Activated T-helper 9 cell treated with anti-CD3 and anti-CD28 coated beads, Interleukin-2, amount 50 U/mL, for 16 hours (primary cell): Measurements from ENCODE around the gene NEDD4L.

ENCODE experiments used
- DNase-seq: peaks from one replicate; pipeline ENCODE4 v3.0.0-alpha.2; 2020; ENCODE audit warnings: low read depth

The NEDD4L gene

DNA sequence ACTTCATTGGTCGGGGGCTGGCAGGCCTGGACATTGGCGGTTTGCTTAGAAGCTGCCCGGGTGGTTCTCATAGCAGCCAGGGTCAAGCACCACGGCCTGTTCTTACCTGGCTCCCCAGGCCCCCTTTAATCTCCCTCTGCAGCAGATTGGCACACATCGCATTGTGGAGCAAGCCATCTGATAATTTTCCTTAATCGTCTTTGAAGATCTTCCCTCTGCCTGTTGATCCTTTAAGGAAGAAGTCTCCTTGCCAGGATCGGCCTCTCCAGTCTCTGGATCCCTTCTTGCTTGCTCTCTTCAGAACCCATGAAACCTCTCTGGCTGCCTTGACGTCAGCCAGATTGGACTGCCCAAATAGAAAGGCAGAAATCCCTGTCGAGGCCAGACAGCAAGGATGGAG, 75.8 kb downstream of the NEDD4L start:
- DNase-seq, result no peak

DNA sequence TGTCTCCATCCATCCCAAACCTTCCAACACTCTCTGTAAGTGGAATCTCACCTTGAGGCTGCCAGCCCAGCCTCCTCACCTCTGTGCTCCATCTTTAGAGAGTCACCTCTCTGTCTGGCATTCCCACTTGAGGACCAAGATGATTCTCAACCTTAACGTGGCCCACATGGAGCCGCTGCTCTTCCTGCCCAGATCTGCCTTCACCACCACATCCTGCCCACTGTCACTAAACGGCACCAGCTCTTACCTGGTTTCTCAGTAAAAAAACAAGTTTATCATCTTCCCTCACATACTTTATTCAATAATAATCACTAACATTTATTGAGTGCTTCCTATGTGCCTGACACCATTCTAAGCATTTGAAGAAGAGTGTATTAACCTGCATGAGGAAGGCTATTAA, 80.4 kb downstream of the NEDD4L start:
- DNase-seq, result no peak

DNA sequence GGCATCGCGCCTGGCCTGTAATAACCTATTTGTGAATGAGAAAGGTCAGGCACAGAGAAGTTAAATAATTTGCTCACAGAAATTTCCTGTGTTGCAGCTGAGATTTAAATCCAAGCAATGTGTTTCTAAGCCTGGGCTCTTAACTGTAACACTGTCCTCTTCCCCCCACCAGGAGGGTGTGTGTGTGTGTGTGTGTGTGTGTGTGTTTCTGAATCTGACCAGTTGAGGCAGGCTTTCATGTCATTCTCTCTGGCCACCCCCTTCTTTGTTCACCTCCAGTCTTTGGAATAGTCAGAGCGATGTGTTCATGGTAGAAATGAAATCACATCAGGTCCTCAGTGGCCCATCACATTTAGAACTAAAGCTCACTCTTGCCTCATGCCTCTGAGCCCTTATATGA, 81.2 kb downstream of the NEDD4L start:
- no peak for DNase-seq

DNA sequence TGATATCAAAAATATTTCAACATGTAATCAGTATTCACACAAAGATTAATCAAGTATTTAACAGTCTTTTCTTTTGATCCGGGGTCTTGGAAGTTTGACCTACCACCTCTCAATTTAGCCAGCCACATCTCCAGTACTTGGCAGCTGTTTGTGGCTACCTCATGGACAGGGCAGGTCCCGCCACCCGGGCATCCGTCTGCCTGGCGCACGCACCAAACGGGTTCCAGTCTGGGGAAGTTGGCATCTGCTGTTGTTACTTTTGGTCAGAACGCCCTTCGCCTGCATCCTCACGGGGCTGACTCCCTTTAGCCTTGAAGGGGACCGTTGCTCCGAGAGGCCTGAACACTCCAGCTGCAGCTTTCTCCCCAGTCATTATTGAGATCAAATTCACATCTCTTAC, 81.7 kb downstream of the NEDD4L start:
- no peak for DNase-seq

DNA sequence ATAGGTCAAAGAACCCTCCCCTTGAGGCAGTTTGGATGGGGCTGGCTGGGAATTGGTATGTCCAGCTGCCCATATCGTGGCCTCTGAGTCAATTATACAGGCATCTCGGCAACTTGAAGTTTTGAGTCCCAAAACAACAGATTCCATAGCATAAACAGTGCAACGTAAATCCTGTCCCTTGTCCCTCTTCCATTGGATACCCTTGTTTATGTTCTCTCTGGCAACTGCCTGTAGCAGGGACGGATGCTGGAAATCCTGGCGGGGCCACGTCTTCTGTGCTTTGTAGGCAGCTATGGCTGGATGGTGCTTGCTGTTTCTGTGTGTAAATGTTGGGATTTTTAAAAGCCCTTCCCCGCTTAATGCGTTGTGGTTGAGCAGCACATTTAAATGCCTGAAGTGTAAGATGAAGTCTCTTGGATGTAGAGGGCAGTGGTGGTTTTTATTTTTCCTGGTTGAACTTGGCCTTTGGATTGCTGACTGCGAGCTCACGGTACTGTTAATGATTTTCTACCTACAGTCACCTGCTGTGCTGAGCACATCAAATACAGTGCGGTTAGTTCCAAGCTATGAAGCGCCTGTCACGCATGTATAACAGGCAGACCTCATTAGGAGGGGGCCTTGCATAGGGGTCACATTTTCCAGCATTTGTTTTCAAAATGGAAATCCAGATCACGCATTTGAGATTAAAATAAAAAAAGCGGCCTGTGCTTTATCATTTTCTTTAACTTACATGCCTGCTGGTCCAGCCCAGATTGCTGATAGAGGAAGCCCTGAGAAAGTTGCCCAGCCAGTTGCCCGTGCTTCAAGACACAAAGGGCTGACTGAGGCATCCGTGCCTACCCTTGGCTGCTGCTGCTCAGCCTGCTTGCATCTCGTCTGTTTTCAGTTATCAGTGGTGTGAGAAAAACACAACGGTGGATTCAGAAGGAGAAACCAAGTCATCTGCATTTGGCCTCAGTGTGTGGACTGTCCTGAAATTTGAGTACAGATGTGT, 84.7 kb downstream of the NEDD4L start:
- no peak for DNase-seq

DNA sequence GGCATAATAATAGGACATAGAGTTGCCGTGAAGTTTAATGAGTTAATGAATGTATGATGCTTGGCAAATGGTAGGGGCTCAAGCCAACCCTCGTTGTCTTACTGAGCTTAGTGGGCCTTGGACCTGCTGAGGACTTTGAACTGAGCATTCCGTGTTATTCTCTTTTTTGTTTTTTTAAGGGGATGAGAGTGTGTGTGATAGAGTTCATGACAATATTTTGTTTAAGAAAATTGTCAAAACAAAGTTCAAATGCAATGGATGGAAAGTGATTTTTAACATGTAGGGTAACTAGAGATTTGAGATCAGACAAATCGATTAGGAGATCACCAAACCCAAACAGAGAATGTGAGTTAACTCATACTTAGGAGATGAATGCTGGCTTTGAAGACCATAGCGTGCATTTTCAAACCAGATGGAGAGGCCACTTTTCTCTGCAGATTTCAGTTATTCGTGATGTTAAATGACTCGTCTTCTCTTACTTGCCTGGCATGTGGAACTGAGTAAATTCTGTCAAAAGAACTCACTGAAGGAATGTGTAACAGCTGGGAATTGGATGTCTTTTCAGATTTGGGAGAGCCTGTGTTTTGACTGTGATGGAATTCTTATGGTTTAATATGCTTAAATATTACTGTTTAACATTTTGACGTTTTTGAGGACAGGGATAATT, 88.7 kb downstream of the NEDD4L start:
- no peak for DNase-seq

DNA sequence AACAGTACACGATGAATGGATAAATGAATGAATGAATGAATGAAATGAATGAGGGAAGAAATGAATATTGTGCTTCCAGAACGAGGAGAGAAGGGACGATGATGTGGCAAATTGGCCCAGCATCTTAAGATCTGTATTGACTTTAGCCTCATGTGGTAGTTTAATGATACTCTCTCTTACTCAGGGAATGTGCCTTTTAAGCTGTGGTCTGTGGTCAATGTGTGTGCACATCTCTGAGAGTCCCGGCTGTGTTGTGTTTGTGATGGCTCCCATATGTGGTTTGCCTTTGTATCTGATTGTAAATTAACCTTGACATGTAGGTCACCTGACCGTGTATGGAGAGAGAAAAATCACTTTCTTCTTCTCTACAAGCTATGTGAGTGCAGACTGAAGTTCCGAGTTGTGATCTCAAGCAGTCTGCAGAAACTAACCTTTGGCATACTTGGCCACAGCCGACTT, 91.2 kb downstream of the NEDD4L start:
- no peak for DNase-seq

DNA sequence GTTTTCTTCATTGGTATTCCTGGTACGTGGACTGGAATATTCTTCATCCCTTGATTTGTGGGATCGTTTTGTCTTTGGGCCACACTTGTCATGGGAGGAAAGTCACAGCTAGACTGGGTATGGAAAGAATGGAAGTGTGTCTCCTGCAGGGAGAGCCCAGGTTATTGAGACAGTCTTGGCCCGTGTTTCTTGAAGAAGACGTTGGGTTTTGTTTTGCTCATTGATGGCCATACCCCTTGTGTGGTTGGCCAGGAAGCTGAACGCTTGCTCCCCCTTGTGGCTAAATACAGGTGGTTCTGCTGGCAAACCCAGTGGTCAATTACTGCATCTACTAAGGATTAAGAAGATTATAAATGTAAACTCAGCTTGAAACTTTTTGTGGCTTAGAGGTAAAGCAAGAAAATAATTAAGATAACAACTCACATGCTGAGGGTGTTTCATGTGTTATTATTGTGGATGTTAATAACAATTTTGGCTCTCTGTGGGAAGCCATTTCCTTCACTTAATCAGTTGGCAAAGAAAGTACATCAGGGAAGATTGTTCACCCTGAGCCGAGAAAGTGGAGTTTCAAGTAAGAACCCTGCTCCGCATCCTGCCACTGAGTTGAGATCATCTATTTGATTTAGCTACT, 91.8 kb downstream of the NEDD4L start:
- DNase-seq, result no peak

DNA sequence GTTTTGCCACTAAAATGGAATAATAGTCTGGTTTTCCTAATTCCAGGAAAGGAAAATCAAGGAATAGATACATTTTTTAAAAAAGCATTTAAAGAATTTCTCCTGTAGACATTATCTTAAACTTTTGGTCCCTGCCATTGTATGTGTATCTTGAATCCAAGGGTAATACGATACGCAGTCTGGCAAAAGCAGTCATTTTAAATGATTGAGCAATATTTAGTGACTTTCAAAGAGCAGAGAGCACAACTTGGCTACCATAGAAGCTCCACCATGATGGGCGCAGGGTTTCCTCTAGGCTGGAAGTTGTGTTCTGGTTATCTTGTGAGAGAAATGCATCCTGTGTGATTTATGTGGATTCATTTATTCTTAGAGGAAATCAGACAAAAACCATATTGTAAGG, 92.9 kb downstream of the NEDD4L start:
- no peak for DNase-seq

DNA sequence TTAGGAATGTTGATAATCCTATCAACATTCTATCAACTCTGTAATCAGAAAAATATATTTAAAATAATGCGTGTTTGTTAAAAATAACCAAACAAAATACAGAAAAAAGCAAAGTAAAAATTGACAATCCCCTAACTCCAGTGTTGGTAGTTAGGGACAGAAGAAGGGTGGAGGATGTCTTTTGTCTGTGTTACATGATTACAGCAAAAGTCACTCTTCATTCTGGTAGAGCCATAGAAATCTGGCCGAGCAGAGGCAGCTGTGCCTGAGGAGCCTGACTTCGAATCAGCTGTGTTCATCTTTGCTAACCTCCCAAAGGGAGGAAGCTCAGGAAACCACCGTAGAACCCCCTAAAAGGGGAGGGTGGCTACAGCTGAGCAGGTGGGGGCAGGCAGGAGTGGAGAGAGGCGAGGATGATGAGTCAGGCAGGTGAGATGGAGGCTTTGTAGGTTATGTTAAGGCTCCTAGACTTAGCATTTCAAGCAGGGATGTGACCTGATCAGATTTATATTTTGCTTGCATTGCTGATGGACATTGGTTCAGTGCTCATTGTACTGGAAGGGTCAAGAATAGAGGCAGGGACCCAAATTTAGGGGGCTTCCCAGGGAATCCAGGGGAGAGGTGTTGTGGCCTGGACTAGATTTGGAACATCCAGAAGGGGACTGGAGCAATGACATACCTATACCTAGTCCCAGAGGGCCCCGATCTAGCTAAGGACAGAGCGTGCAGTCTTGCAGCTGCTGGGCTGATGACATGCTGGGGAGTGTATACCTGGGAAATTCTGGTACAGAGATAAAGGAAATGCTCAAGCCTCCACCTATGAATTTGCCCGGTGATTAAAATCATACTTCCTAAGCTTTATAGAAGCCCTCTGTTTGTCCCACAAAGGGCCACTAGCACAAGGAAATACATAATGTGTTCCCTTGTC, 95.7 kb downstream of the NEDD4L start:
- DNase-seq, result no peak

DNA sequence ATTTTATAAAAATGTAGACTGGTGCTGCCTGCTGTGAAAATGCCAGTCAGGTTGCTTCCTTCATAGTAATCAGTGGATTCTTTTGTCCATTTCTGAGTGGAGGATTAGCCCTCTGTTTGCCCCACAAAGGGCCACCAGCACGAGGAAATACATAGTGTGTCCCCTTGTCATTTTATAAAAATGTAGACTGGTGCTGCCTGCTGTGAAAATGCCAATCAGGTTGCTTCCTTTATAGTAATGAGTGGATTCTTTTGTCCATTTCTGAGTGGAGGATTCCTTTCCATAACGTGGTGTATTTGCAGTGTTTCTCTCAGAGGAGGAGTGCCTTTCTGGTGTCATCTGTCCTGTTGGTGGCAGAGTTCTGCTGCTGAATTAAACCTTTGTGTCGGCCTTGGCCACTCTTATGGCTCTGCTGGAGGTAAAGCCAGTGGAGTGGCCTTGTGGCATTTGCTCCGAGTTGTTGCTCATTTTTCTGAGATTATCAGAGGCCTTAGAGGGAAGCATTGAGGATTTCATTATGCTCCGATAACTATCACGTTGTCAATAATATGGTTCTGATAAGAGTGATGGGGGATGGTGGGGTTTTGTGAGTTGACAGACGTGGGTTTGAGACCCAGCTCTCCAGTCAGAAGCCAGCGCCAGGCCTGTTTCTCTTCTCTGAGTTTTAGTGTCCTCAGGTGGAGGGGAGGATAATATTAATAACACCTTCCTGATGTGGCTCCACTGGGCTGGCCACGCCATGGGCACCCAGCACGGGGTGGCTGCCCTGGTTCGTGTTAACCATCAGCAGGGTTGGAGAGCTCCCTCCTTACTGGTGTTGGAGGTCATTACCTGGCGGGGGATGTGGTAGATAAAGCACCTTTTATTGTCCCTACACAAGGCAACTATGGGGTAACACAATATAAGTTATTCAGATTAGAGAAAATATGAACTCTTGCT, 96.6 kb downstream of the NEDD4L start:
- no peak for DNase-seq

DNA sequence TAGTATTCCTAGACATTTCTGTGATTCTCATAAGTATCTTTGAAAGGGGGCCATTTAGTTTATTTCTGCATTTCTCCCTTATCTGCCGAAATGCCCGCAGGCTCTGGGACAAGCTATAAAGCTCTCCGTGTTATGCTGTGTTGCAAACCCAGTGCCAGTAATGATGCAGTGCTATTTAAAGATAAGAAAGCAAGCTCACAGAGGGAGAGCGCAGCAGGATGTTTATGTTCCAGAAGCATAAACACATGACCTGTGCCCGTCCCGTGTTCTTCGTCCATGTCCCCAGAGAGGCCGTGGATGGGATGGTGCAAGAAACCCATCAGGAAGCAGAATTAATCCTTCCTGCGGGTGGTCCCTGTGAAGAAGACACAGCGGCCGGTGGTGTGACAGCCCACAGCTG, 99.4 kb downstream of the NEDD4L start:
- no peak for DNase-seq

DNA sequence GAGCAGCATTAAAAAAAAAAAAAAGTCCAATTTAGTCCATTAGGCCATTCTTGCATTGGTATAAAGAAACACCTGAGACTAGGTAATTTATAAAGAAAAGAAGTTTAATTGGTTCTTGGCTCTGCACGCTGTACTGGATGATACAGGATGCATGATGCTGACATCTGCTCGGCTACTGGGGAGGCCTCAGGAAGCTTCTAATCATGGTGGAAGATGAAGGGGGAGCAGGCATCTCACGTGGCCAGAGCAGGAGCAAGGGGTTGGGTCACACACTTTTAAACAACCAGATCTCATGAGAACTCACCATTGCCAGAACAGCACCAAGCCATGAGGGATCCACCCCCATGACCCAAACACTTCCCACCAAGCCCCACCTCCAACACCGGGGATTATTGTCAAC, 100.1 kb downstream of the NEDD4L start:
- no peak for DNase-seq

DNA sequence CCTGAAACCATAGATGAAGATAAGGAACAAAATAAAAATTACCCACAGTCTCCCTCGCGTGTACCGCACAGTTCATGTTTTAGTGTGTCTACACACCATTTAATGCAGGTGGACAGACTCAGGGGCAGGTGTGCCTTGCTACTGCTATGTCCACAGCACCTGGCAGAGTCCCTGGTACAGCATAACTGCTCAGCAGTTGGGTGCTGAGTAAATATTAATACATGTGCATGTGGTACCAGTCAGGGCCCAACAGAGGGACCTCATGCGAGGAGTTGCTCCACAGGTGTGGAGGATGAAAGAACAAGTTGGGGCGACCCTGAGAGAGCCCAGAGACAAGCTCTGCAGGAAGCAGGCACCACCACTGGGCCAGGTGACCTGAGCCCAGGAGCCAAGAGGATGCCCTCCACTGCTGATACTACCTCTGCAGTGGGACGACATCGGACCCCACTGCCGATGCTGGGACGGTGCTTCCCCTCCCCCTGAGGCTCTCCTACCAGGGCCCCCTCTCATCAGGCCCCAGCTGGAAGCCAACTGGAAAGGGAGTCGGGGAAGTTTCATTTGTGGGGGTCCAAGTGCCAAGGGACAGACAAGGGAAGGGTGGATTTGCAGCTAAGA, 100.8 kb downstream of the NEDD4L start:
- DNase-seq, result no peak

DNA sequence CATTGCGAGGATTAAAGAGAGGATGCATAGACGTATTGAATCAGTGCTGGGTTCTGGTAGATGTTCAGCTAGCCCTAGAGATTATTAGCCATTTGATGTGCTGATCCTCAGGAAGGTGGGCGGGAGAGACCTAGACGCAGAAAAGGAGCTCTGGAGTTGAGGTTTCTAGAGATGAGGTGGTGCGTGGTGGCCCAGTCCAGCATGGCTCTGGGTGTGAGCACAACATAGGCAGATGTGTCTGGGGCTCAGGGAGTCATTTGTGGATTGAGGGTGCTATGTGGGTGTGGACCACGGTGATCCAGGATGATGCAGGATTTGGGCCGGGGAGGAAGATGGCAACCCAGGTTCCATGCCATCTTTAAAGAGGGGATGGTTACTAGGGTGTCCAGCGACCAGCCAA, 102.1 kb downstream of the NEDD4L start:
- no peak for DNase-seq

DNA sequence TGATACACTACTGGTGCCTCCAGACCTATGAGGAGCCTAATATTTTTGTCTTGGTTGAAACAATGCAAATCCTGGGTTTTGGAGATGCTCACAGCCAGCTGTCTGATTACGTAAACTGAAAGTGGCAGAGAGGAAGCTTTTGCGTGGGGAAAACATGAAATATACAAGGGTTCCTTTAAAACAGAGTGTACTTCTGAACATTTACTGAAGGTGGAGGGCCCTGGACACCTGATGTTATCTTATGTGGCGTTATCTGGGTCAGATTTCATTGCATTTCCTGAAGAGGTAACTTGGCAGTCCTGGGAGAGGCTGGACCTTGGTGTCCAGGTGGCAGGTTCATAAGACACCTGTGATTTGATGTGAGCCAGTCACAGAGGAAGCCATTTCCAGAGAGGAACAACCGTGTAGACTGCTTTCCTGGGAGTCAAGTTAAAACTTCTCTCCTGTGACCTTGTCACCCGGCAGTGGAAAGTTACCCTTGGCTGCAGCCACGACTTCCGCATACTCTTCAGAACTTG, 105.0 kb downstream of the NEDD4L start:
- DNase-seq, result no peak

DNA sequence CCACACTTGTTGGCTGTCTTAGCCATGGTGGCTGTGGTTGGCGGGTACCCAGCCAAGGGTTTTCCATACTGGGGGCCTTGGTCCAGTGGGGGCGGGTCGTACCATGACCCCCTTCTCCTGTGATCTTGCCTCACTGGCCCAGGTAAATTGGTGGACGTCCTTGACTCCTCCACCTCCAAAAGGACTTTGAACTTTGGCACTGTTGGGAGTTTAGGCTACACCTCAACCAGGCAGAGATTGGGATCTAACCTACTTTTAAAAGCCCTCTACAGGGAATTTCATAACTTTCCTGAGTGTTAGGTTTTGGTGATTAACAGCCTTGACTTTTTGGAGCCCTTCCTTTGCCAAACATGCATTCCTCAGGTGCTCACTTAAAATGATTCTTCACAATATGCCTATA, 106.7 kb downstream of the NEDD4L start:
- no peak for DNase-seq

DNA sequence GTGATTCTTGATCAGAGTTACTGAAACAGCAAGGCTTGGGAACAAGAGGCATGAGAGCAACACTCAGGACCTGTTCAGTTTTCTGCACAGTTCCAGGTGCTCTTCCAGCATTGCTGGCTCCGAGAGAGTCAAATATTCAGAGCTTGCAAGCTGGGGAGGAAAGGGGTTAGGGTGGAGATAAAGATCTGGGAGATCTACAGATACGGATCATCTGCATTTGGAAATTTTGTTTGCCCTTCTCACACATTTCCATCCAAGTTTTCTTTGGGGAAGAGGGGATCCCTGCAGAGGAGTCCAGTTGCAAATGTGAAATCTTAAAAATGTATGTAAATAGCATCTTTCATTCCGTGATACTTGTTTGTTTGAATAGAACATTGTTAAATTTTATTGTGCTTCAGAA, 108.2 kb downstream of the NEDD4L start:
- DNase-seq, result no peak

DNA sequence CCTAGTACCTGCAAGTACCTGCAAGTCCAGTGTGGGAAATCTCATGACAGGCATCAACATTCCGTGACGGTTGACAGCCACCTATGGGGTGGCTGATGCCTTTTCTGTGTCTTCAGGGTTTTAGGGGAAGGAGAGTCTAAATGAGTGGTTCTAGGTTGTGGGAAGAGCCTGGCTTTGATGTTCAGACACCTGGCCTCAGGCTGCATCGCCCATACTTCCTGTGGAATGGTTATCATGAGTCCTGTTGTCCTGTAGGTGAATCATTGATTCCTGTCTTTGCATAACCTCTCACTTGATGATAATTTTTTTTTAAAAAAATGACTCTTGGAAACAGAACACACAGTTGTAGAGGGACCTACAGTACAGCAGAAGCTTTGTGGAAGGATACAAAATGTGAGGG, 108.9 kb downstream of the NEDD4L start:
- DNase-seq, result no peak

DNA sequence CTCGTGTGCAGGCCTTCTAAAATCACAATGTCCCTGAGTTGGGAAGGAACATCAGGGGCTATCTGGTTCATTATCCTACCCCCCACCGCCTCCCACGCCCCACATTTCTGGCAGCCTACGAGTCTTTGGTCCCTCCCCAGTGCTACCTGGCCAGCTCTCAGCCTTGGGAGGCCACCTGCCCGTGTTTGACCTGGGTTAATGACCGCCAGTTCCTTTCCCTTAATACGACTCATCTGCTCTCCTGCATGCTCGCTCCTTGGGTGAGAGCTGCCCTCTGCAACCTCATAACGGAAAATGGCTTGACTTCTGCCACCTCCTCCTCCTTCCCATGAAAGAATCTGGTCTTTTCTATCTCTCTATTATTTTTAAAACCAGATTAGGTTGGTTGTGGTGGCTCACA, 112.5 kb downstream of the NEDD4L start:
- DNase-seq, result no peak
